GM21360 (cell line): ENCODE measurements around the gene CCDC51.
"Not testable (repeated sequence)": the region's sequence is repeated elsewhere in the genome, so short reads cannot be mapped to it uniquely, and the experiment has no call there.

Source experiments
- ATAC-seq: cut with Tn5 transposase; IDR thresholded peaks from one replicate; pipeline ENCODE4 v1.9.1; 2021; ENCODE audit warnings: mild to moderate bottlenecking, moderate library complexity; ENCODE audit not compliant: unreplicated experiment

Gene CCDC51

DNA sequence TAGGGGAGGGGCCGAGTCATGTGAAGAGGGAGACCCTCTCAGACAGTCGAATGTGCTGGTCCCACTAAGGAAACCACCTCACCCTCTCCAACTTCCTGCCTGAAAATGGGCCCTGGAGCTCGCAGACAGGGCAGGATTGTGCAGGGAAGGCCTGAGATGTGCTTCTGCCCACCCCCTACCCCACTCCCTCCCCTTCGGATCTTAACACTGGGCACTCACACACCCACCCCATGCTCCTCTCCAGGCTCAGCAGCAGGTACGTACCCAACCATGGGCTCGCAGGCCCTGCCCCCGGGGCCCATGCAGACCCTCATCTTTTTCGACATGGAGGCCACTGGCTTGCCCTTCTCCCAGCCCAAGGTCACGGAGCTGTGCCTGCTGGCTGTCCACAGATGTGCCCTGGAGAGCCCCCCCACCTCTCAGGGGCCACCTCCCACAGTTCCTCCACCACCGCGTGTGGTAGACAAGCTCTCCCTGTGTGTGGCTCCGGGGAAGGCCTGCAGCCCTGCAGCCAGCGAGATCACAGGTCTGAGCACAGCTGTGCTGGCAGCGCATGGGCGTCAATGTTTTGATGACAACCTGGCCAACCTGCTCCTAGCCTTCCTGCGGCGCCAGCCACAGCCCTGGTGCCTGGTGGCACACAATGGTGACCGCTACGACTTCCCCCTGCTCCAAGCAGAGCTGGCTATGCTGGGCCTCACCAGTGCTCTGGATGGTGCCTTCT is 26.6 kb upstream of the CCDC51 start:
- peak; percentile 11 for ATAC-seq

DNA sequence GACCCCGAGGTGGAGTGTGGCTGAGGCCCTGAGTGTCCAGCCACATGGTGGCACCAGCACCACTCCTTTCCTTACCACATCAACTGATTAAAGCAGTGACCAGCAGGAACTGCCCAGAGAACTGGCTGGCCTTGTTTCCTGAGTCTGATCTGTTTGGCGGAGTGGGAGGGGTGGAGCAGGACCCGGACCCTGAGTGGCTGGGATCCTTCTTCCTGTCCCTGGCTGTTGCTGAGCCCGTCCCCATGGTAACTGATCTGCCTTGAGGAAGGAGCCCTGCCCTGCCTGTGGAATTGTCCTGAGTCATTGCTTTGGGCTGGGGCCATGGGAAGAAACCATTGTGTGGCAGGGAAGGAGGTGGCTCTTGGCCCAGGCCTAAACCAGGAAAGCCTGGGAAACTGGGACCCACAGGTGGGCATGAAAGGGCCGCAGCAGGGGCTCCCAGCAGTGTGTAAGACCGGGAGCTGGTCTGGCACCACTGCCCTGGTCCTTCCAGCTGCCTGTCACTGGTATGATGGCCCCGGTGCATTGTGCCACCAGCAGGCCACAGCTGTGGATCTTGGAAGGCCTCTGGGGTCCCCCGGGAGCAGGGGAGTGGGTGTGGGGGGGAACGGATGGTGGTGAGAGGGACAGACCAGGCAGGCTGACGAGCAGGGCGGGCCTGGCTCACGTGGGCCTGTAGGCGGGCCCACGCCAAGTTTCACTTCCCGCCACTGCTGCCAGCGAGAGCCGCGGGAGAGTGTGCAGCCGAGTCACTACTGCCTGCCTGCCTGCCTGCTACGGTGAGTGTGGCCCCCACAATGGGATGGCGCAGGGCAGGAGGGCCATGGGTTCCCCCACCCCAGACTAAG is 25.8 kb upstream of the CCDC51 start:
- peak; percentile 75 for ATAC-seq

DNA sequence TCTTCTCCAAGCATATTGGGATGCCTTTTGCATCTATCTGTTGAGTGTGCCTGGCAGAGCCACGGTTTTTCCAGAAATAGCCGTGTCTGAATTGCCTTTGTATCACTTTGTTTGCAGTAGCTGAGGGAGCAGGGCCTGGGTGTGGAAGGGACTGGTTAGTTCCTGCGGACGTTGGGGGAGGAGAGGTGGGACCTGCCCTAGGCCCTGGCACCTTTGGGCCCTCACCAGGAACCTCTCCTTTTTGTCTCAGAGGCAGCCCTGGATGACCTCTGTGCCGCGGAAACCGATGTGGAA is 25.3 kb upstream of the CCDC51 start:
- no peak for ATAC-seq

DNA sequence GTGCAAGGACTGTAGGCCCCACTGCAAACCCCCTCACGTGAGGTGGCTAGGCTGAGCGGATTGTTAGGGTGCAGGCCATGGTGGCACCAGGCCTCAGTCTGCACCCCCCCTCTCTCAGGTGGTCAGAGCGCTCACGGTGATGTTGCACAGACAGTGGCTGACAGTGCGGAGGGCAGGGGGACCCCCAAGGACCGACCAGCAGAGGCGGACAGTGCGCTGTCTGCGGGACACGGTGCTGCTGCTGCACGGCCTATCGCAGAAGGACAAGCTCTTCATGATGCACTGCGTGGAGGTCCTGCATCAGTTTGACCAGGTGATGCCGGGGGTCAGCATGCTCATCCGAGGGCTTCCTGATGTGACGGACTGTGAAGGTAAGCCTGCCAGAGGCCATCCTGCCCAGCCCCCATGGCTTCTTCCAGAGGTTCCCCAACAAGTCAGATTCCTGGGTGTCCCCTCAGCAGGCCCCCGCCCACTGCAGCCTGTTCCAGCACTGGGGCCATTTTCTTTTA is 24.8 kb upstream of the CCDC51 start:
- ATAC-seq = no peak

DNA sequence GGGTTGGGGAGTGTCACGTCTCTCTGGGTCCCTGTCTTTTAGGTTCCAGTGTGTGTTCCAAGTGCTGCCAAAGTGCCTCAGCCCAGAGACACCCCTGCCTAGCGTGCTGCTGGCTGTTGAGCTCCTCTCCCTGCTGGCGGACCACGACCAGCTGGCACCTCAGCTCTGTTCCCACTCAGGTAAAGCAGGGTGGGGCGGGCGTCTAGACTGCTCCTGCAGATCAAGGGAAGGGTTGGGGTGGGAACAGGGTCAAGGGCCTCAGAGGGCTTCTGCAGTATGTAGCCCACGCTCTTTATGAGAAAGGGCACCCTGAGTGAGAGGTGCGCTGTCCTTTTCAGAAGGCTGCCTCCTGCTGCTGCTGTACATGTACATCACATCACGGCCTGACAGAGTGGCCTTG is 23.8 kb upstream of the CCDC51 start:
- no peak for ATAC-seq

DNA sequence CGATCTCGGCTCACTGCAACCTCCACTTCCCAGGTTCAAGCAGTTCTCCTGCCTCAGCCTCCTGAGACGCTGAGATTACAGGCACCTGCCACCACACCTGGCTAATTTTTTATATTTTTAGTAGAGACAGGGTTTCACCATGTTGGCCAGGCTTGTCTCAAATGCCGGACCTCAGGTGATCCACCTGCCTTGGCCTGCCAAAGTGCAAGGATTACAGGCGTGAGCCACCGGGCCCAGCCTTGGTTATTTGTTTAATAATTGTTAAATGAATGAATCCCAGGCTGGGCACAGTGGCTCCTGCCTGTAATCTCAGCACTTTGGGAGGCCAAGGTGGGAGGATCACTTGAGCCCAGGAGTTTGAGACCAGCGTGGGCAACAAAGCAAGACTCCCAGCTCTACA is 21.8 kb upstream of the CCDC51 start:
- ATAC-seq = not testable (repeated sequence)

DNA sequence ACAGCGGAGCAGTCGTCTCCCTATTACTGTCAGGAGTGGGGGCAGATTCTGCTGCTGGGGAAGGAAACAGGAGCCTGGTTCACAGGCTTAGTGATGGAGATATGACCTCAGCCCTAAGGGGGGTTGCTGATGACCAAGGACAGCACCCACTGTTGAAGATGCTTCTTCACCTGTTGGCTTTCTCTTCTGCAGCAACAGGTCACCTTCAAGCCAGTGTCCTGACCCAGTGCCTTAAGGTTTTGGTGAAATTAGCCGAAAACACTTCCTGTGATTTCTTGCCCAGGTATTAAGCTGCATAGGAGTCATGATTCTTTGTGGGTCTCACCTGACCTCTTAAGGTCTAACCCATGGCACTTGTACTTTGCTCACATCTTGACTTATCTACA is 20.6 kb upstream of the CCDC51 start:
- no peak for ATAC-seq

GRCh38 chr3:48459773-48460516 is 20.0 kb upstream of the CCDC51 start:
- no peak for ATAC-seq

DNA sequence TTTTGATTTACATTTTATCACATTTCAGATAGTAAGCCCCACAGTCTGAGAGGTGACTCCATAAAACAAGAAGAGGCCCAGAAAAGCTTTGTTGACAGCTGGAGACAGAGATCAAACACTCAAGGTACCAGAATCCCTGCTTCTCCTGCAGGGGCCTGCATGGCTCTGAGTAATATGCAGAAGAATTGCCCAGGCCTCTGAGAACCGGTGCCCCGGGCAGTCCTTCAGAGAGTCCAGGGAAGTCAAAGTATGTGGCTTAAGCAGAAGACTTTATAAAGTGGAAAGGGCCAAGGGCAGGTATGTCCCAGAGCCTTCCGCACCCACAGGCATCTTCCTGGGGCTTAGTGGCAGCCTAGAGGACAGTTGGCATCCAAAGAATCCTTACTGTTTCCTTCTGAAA is 19.4 kb upstream of the CCDC51 start:
- no peak for ATAC-seq

DNA sequence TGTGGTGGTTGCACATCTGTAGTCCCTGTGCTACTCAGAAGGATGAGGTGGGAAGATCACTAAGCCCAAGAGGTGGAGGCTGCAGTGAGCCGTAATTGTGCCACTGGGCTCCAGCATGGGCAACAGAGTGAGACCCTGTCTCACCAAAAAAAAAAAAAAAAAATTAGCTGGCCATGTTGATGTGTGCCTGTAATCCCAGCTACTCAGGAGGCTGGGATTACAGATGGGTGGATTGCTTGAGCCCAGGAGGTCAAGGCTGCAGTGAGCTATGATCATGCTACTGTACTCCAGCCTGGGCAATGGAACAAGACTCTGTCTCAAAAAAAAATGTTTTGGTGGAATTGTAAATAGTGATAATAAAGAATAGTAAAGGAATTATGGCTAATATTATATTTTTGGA is 16.5 kb upstream of the CCDC51 start:
- ATAC-seq = no peak

- ATAC-seq = no peak
These were observed 11.4 kb upstream of the CCDC51 start for GRCh38 chr3:48451270-48451669.

DNA sequence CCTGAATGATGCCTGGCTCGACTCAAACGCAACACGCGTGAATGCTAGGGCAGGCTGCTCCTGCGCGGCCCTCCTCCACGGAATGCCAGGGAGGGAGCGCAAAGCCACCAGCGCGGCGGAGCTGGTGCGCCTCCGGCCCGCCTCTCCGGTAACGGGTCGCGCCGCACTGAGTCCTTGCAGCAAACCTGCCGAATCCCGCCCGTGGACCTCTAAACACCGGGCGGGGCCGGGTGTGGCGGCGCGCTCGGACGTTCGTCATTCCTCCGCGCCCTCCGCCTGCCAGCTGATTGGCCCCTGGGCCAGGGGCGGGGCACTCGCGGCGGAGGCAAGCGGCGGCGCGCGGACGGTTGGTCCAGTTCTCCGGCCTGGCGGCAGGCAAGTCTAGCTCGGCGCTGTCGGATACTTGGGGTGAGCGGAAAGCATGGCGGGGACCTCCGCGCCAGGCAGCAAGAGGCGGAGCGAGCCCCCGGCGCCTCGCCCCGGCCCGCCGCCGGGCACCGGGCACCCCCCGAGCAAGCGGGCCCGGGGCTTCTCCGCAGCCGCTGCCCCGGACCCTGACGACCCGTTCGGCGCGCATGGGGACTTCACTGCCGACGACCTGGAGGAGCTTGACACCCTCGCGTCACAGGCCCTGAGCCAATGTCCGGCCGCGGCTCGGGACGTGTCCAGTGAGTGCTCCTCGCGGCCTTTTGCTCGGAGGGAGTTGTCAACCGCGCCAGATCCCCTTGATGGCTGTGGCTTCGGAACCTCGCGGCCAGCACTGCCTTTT is 6.7 kb upstream of the CCDC51 start, which contains the start of gene ATRIP:
Gene ATRIP, plus strand, starts transcription at position 313 of the 769 bp plus-strand sequence. Its CDS starts 109 bp downstream, at position 422.
- ATAC-seq = peak; percentile 78

DNA sequence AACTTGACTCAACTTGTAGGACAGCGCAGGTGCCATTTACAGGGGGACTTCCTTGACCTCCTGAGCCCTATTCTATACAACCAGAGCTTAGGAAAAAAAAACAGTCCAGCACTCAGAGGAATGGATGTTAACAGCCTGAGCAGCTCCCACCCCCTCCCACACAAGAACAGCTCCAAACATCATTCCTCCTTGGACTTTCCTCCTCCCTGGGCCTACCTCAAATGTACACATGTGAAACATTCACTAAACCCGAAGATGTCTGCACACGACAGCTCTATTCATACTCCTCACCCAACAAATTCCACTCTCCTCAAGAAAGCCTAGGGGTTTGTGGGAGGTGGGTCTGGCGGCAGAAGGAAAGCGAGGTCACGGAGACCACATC is 6.1 kb upstream of the CCDC51 start:
- ATAC-seq = no peak

DNA sequence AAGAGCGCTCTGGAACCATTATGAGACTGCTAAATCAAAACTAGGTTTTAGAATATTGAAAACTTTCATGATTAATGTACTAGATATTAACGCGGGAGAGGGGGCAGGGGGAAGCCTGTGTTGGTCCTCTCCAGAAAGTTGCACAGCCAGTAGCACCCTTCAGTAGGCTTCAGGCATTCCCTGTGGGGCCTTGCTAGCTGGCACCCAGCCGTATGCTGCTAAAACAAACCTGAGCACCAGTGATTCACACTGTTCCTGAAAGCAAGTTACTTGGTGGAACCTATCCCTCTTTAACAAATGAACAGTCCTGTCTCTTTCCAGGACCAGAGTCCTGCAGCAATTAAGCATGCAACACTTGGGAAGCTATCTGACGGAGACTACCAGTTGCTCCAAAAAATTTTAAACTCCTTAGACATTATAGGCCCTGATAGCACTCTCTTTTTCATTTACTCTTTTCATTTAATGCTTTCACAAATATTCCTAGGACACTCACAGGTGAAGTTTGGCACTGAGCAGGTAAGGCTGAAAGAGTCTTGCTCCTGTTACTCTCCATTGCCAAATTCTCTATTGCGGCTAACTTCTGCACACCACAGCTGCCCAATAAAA is 5.5 kb upstream of the CCDC51 start:
- ATAC-seq = no peak

GRCh38 chr3:48441940-48442339 is 2.0 kb upstream of the CCDC51 start:
- ATAC-seq = no peak

DNA sequence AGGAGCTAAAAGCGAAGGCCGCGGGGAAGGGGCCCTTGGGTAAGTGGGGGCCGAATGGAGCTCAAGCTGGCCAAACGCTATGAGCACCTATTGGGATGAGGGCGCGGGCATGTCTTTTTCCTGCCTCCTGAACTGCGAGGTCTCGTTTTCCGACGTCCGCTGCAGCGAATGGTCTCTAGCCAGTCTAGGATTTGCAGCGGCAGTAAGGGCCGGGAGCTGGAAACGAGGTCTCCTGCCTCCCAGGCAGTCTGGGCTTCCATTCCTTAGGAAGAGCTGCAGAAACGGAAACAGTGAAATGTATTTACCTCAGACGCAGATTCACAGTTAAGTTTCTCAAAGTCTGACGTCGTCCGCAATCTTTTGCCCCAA is 655 bp upstream of the CCDC51 start:
- no peak for ATAC-seq

DNA sequence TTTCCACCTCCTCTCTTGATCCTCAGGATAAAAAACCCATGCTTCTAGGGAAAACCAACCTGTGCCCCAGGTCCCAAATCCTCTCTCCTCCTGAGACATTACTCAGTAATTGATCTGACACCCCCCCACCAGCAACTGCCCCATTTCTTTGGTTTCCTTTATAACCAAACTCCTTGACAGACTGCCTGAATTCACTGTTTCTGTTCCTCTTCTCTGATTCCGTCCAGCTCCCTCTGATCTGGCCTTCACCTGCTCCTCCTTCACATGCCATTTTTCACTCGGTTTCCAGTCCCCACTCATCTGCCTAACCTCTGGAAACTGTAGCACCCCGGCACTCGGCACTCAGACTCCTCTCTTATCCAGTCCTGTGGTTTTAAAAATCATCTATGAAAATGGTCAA is 2.1 kb downstream of the CCDC51 start:
- no peak for ATAC-seq

- ATAC-seq = no peak
These were observed 3.1 kb downstream of the CCDC51 start for GRCh38 chr3:48436855-48437254.

- no peak for ATAC-seq
These were observed 3.5 kb downstream of the CCDC51 start for GRCh38 chr3:48436477-48436787.

- no peak for ATAC-seq
These were observed 4.0 kb downstream of the CCDC51 start for GRCh38 chr3:48435774-48436476.
